ENCODE measurements around the gene VPS9D1.
"Not testable (repeated sequence)": the region's sequence is repeated elsewhere in the genome, so short reads cannot be mapped to it uniquely, and the experiment has no call there.

Gene VPS9D1

DNA sequence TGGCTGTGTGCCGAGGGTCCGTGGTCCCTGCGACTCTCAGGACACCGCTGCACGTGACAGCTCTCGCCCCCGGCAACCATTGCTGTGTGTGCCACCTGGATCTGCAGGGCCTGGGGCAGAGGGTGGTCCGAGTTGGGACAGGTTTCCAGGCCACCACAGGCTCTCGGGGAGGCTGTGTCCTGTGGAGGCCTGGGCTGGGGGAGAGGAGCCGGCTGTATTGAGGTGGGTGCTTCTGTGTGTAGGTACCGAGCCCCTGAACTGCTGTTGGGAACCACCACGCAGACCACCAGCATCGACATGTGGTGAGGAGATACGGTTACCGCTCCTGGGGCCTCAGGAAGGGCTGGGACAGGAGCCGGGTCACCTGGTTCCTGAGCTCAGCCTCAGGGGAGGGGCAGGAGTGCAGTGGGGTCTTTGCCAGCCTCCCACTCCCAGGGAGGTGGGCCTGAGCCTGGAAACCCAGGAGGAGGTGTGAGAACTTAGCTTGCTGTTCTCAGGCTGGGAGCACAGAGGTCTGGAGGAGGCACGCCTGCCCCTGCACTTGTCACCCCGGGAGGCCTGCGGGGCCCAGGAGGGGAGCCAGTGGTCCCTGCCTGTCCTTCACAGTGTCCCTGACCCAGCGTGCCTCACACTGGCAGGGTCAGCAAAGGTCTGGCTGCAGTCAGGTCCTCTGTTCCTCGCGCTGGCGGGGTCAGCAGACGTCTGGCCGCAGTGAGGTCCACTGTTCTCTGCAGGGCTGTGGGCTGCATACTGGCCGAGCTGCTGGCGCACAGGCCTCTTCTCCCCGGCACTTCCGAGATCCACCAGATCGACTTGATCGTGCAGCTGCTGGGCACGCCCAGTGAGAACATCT is 26.5 kb downstream of the VPS9D1 start:
- DNase-seq (ENCODE audit: low read depth), result no peak

DNA sequence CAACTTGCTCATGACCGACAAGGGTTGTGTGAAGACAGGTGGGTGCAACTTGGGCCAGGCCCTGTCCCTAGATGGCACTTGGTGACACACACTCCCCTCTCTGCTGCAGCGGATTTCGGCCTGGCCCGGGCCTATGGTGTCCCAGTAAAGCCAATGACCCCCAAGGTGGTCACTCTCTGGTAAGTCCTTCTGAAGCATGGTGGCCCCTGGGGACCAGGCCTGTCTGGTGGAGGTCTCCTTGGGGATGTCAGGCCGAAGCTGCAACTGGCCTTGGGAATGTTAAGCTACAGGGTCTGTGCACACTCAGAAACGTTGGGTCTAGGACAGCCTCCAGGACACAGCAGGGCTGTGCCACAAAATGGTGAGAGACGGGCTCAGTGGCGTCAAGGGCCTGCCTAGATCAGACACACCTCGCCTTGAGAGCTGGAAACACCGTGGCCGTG is 27.4 kb downstream of the VPS9D1 start:
- no peak for DNase-seq (ENCODE audit: low read depth)

- DNase-seq (ENCODE audit: low read depth), result no peak
These were observed 28.6 kb downstream of the VPS9D1 start for GRCh38 chr16:89691986-89692569.

DNA sequence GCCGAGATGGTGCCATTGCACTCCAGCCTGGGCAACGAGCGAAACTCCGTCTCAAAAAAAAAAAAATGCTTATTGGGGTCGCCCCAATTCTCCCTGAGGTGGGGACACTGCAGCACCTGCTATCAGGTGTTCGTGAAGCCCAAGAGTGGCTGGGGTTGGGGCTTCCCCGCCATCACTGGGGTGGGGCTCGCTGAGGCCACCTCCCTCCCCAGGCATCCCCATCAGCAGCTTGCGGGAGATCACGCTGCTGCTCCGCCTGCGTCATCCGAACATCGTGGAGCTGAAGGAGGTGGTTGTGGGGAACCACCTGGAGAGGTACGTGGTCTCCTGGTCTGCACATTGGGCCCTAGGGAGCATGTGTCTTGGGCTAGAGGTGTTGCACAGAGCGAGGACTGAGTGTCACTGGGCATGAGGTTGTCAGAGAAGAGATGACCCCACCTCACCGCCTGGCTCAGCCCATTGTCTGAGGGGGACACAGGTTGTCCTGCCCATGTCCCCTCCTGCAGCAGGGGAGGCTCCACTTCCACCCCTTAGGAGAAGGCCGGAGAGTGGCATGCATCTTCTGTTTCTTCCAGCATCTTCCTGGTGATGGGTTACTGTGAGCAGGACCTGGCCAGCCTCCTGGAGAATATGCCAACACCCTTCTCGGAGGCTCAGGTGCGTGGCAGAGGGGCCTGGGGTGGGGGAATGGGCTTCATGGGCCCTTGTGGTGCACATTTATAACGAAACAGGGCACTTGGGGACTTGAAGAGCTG is 29.3 kb downstream of the VPS9D1 start:
- DNase-seq (ENCODE audit: low read depth), result no peak

DNA sequence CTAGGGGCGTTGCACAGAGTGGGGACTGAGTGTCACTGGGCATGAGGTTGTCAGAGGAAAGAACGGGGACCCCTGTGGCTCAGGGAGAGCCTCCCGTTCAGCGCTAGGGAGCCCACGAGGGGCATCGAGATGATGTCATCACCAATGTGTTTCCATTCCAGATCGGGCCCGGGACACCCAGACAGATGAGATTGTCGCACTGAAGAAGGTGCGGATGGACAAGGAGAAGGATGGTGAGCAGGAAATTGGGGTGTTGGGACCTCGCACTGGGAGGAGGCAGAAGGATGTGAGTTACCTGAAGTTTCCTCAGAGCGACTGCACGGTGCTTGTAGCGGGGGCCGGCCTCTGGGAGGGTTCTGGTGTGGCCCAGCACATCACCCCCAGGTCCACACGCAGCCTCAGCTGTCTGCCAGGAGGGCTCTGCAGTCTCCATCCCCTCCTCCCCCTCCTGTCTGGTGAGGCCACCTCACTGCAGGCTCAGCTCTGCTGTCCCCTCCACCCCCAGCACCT is 30.3 kb downstream of the VPS9D1 start:
- DNase-seq (ENCODE audit: low read depth), result no peak

GRCh38 chr16:89689621-89690020 is 31.1 kb downstream of the VPS9D1 start:
- DNase-seq (ENCODE audit: low read depth), result not testable (repeated sequence)

- no peak for DNase-seq (ENCODE audit: low read depth)
These were observed 31.6 kb downstream of the VPS9D1 start for GRCh38 chr16:89689142-89689541.

DNA sequence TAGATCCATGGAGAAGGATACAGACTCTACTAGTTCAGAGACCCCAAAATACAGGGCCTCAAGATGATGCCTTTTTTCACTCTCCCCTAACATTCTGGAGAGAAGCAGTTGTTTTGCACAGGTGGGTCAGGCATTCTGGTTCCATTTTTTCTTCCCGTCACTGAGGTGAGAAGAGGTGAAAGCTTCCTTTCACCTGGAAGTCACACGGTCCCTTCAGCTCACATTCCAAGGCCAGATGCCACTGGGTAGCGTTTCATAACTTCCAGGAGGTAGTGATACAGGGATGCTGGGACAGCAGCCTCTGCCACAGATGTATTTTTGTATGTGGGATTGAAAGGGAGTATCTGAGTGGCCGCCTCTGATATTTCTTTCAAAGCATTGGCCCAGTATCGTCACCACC is 32.3 kb downstream of the VPS9D1 start:
- no peak for DNase-seq (ENCODE audit: low read depth)

GRCh38 chr16:89687092-89687940 is 33.4 kb downstream of the VPS9D1 start:
- no peak for DNase-seq (ENCODE audit: low read depth)

GRCh38 chr16:89686520-89687091 is 34.1 kb downstream of the VPS9D1 start, which contains the start of gene CDK10:
Gene CDK10, plus strand, starts transcription at chr16:89686689. Its CDS starts 22 bp downstream, at chr16:89686711.
- DNase-seq (ENCODE audit: low read depth), result peak; percentile 83

DNA sequence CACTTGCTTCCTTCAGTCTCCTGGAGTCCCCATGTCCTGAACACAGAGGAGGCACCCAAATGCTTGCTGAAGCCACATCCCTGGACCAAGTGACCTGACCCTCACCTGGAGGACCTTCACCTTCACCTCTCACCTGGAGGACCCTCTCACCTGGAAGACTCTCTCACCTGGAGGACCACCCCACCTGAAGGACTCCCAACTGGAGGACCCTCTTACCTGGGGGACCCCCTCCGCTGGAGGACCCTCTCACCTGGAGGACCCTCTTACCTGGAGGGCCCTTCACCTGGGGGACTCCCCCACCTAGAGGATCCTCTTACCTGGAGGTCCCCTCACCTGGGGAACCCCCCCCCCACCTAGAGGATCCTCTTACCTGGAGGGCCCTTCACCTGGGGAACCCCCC is 34.8 kb downstream of the VPS9D1 start:
- no peak for DNase-seq (ENCODE audit: low read depth)

- DNase-seq (ENCODE audit: low read depth), result no peak
These were observed 42.4 kb downstream of the VPS9D1 start for GRCh38 chr16:89678258-89678657.

DNA sequence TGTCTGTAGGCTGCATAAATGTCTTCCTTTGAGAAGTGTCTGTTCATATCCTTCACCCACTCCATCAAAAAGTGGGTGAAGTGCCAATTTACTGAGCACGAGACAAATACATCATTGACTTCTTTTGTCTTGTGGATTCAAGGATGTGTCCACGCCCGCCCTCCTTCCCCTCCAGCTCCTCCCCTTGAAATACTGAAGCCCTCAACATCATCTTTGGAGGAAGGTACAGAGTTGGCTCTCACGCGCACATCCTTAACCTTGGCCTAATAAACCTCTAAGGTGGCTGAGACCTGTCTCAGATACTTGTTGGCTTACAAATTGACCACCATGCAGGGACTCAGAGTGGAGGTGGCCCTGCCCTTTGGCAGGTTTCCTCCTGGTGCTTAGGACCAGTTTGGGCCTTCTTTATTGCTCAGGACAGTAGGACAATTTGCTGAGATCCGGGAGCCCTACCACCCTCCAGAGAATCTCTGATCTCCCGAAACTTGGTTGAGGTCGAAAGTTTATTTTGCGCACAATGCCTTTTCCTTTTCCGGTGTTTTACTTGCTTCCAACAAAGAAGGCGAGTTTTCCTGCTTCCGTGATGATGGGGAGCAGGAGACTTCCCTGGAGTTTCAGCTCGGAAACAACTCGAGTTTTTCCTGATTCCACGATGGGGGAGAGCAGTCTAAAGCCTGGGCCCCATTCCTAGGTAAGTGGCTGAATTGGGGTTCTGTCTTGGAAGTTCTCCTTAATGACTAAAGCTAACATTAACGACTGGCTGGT is 48.3 kb downstream of the VPS9D1 start:
- DNase-seq (ENCODE audit: low read depth), result no peak

GRCh38 chr16:89671565-89671964 is 49.1 kb downstream of the VPS9D1 start:
- DNase-seq (ENCODE audit: low read depth), result not testable (repeated sequence)

DNA sequence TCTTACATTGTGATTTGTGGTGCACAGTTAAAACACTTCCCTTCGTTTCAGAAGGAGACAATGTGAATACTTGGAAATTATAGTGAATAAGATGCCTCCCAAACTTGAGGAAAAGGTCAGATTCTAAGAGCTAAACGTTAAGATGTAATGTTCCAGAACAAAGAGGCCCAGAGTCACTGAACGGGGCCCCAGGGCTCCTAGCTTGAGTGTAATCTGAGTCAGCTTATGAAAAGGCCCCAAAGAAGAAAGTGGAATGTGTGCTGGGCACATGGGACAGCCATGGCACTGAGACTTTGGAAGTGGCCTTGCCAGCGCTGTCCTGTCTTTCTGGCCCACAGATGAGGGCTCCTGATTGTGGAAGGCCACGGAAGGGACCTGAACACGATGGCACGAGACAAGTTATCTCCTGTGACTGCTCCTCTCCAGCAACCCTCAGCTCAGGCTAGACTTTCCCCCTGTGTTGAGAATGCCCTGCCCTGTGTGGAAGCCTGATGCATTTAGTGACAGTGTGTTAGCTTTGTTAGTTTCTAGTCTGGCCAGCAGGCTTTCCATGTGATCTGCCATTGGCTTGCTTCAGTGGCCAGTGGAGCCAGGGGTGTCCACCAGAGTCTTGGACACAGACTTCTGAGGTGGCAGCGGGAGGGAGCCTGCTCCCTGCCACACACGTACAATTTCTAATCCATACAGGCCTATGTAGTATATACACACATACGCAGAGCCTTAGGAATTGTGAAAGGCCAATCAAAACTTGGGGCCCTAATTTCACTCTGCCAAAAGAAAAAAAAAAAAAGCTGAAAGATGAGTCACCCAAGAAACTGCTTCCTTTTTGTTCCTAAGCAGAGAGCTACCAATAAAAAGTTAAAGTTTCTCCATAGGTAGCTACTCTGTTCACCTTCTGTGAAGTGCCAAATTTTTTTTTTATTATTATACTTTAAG is 49.9 kb downstream of the VPS9D1 start:
- DNase-seq (ENCODE audit: low read depth), result no peak

DNA sequence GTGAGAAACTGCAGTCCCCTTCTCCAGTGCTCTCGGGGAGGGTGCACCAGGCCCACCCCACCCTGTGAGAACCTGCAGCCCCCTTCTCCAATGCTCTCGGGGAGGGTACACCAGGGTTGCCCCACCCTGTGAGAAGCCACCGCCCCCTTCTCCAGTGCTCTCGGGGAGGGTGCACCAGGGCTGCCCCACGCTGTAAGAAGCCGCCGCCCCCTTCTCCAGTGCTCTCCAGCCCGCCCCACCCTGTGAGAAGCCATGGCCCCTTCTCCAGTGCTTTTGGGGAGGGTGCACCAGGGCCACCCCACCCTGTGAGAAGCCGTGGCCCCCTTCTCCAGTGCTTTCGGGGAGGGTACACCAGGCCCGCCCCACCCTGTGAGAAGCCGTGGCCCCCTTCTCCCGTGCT is 50.9 kb downstream of the VPS9D1 start:
- DNase-seq (ENCODE audit: low read depth), result no peak

DNA sequence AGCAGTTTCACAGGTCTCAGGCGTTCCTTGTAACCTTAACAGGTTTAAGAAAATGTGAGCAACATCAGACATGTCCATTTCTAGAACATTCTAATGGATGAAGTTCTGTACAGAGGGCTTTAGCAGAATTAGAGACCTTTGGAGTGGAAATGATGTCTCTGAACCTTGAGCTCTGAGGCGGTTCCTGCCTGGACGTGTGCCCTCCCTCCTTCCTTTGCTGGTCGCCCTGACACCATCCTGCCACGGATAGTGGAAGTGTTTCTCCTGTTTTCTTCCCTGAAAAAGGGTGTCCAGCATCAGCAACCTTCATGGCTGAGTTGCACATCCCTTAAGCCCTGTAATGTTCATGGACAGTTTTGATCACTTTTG is 51.9 kb downstream of the VPS9D1 start:
- no peak for DNase-seq (ENCODE audit: low read depth)

- DNase-seq (ENCODE audit: low read depth), result no peak
These were observed 53.1 kb downstream of the VPS9D1 start for GRCh38 chr16:89667633-89668032.

- not testable (repeated sequence) for DNase-seq (ENCODE audit: low read depth)
These were observed 53.7 kb downstream of the VPS9D1 start for GRCh38 chr16:89667000-89667399.
